C4-2B (cell line): ENCODE data around the gene ZNF549.

ENCODE experiments used
- CTCF ChIP-seq: fragments of 450-650 bp; conservative IDR thresholded peaks from 2 replicates; pipeline ENCODE4 v1.5.1; 2017; ENCODE audit warnings: mild to moderate bottlenecking
- ZFX ChIP-seq: fragments of 450-650 bp; IDR thresholded peaks from 2 replicates; pipeline ENCODE4 v1.6.1; 2017

GRCh38 chr19:57606931-57607330 lies 79.8 kb downstream of the ZNF549 start:
- TF ChIP-seq CTCF (no peak), ZFX (no peak)
